SK-N-SH (cell line): ENCODE results near the gene EZR. TPM values are rescaled to one million over a fixed set of nuclear protein-coding genes. Genes with fewer than 3 reads are reported as not detected.

ENCODE experiments used
- CTCF ChIA-PET: fragments of 300-600, 350-600 bp; formaldehyde crosslinking; extraction: SDS; loops from one replicate; lab custom pipeline; 2021; lab: Yijun Ruan, JAX
- POLR2A ChIA-PET: fragments of 350-600 bp; sonication (Branson Sonifier 250); formaldehyde crosslinking; extraction: SDS; loops from one replicate; lab custom pipeline; 2020; ENCODE audit warnings: antibody characterized with exemption, inconsistent platforms; lab: Yijun Ruan, JAX
- DNase-seq: peaks from one replicate; pipeline ENCODE4 v3.0.0; 2012
- H2AFZ ChIP-seq: fragments of 200-600 bp; sonication (generic); 2 replicates; pipeline ENCODE4 v1.8.1; 2016; ENCODE audit warnings: antibody characterized with exemption, mild to moderate bottlenecking, low read depth
- H3F3A ChIP-seq: fragments of 200-600 bp; sonication (generic); replicated peaks from 2 replicates; pipeline ENCODE3; 2016; ENCODE audit warnings: antibody characterized with exemption, mild to moderate bottlenecking; ENCODE audit not compliant: insufficient read depth
- H3K27ac ChIP-seq, 2 experiments: fragments of 200-500 bp in 1 of 2; fragments of 200-600 bp in 1 of 2; sonication (Bioruptor generic) in 1 of 2; sonication (generic), shearing (Covaris generic) in 1 of 2; 2 replicates each; pipeline versions ENCODE4 v1.5.1 to v1.6.1; 2014 to 2016; ENCODE audit warnings: low read depth in 2 of 2, inconsistent platforms in 1 of 2, low read length in 1 of 2, mild to moderate bottlenecking in 1 of 2, mixed read lengths in 1 of 2
- H3K27me3 ChIP-seq: fragments of 200-600 bp; sonication (generic), shearing (Covaris generic); 2 replicates; pipeline ENCODE4 v1.6.1; 2016; ENCODE audit warnings: mixed run types; ENCODE audit not compliant: insufficient read depth
- H3K36me3 ChIP-seq, 2 experiments: fragments of 200-500 bp in 1 of 2; fragments of 200-600 bp in 1 of 2; sonication (Bioruptor generic) in 1 of 2; sonication (generic) in 1 of 2; replicated peaks in 1 of 2; 2 replicates each; pipeline versions ENCODE3 to v1.5.1; 2014 to 2016; ENCODE audit warnings: low read length in 1 of 2, mild to moderate bottlenecking in 1 of 2; ENCODE audit not compliant: insufficient read depth in 2 of 2, control insufficient read depth in 1 of 2
- H3K4me1 ChIP-seq, 2 experiments: fragments of 200-500 bp in 1 of 2; fragments of 200-600 bp in 1 of 2; sonication (Bioruptor generic) in 1 of 2; sonication (generic), shearing (Covaris generic) in 1 of 2; 2 replicates each; pipeline versions ENCODE4 v1.5.1 to v1.6.1; 2014 to 2016; ENCODE audit warnings: low read depth in 1 of 2, low read length in 1 of 2, mixed run types in 1 of 2; ENCODE audit not compliant: insufficient read depth in 2 of 2, control insufficient read depth in 1 of 2
- H3K4me2 ChIP-seq: fragments of 200-600 bp; sonication (generic), shearing (Covaris generic); 2 replicates; pipeline ENCODE4 v1.6.1; 2017; ENCODE audit warnings: mixed run types
- H3K4me3 ChIP-seq, 2 experiments: fragments of 200-500 bp in 1 of 2; fragments of 200-600 bp in 1 of 2; sonication (Bioruptor generic) in 1 of 2; sonication (generic), shearing (Covaris generic) in 1 of 2; 2 replicates each; pipeline versions ENCODE4 v1.5.1 to v1.8.1; 2014 to 2016; ENCODE audit warnings: low read depth in 2 of 2, inconsistent platforms in 1 of 2, low read length in 1 of 2, mild to moderate bottlenecking in 1 of 2, mixed read lengths in 1 of 2, moderate library complexity in 1 of 2
- H3K79me2 ChIP-seq: fragments of 200-600 bp; sonication (generic); 2 replicates; pipeline ENCODE4 v1.8.1; 2017; ENCODE audit warnings: mild to moderate bottlenecking; ENCODE audit not compliant: insufficient read depth
- H3K9ac ChIP-seq: fragments of 200-600 bp; sonication (generic); 2 replicates; pipeline ENCODE4 v1.6.1; 2017; ENCODE audit warnings: mixed run types
- H3K9me2 ChIP-seq: fragments of 200-600 bp; sonication (generic); 2 replicates; pipeline ENCODE4 v1.6.1; 2017; ENCODE audit warnings: mixed run types
- H3K9me3 ChIP-seq: fragments of 200-600 bp; sonication (generic); 2 replicates; pipeline ENCODE4 v1.6.1; 2017; ENCODE audit warnings: mixed run types, mild to moderate bottlenecking, moderate library complexity
- H4K20me1 ChIP-seq: fragments of 200-600 bp; sonication (generic); 2 replicates; pipeline ENCODE4 v1.6.1; 2017; ENCODE audit warnings: mild to moderate bottlenecking, mixed run types; ENCODE audit not compliant: insufficient read depth
- ELF1 ChIP-seq: IDR thresholded peaks from 2 replicates; pipeline ENCODE4 v1.4.0; 2012
- EP300 ChIP-seq, 2 experiments: IDR thresholded peaks; 2 replicates each; pipeline versions ENCODE4 v1.4.0 to v1.6.1; 2012; ENCODE audit warnings: borderline replicate concordance in 1 of 2, low read depth in 1 of 2, low read length in 1 of 2
- FOXM1 ChIP-seq: IDR thresholded peaks from 2 replicates; pipeline ENCODE4 v1.4.0; 2012; ENCODE audit warnings: low read depth, mild to moderate bottlenecking
- GABPA ChIP-seq: IDR thresholded peaks from 2 replicates; pipeline ENCODE4 v1.4.0; 2012; ENCODE audit warnings: low read depth, mild to moderate bottlenecking
- GATA2 ChIP-seq: sonication (generic); formaldehyde crosslinking; IDR thresholded peaks from 2 replicates; pipeline ENCODE4 v1.5.0; 2020; ENCODE audit warnings: mild to moderate bottlenecking, missing genetic modification reagents
- JUND ChIP-seq: IDR thresholded peaks from 2 replicates; pipeline ENCODE4 v1.4.0; 2012
- MXI1 ChIP-seq: IDR thresholded peaks from 2 replicates; pipeline ENCODE4 v1.6.1; 2012; ENCODE audit warnings: mild to moderate bottlenecking, low read depth, low read length, improper control_type of control experiment
- NFIC ChIP-seq: IDR thresholded peaks from 2 replicates; pipeline ENCODE4 v1.4.0; 2012; ENCODE audit warnings: borderline replicate concordance
- POLR2AphosphoS5 ChIP-seq: IDR thresholded peaks from 2 replicates; pipeline ENCODE4 v1.6.1; 2012; ENCODE audit warnings: low read depth, low read length
- RFX5 ChIP-seq: IDR thresholded peaks from 2 replicates; pipeline ENCODE4 v1.6.1; 2012; ENCODE audit warnings: mild to moderate bottlenecking, improper control_type of control experiment, low read length
- SMC3 ChIP-seq: IDR thresholded peaks from 2 replicates; pipeline ENCODE4 v1.6.1; 2012; ENCODE audit warnings: low read depth, low read length, improper control_type of control experiment
- TAF1 ChIP-seq: IDR thresholded peaks from 2 replicates; pipeline ENCODE4 v1.6.1; 2012; ENCODE audit warnings: low read depth, mild to moderate bottlenecking, low read length, moderate library complexity, borderline replicate concordance
- TCF12 ChIP-seq: IDR thresholded peaks from 2 replicates; pipeline ENCODE4 v1.4.0; 2012
- TEAD4 ChIP-seq: IDR thresholded peaks from 2 replicates; pipeline ENCODE4 v1.4.0; 2012; ENCODE audit warnings: mild to moderate bottlenecking, borderline replicate concordance; ENCODE audit not compliant: insufficient read depth
- ZBTB33 ChIP-seq: IDR thresholded peaks from 2 replicates; pipeline ENCODE4 v1.4.0; 2012; ENCODE audit warnings: low read depth, borderline replicate concordance
- WGBS: methylation state at CpG from one replicate; pipeline ENCODE4 v1.1.6; 2017; ENCODE audit warnings: low lambda C conversion rate; 5-methylcytosine and 5-hydroxymethylcytosine counted together
- polyA plus RNA-seq, 3 experiments: library from polyadenylated mRNA; depleted of rRNA; stranded (reverse); fragments of >200 nt; gene quantifications; 2 replicates each; pipeline ENCODE4 v1.2.3, GENCODE V29; 2012
- TF ChIP-seq, protein P1 (sequence below): IDR thresholded peaks from 2 replicates; pipeline ENCODE4 v1.4.0; 2012; ENCODE audit warnings: low read depth
- TF ChIP-seq, protein P2 (sequence below): fragments of 150-350 bp; IDR thresholded peaks from 2 replicates; pipeline ENCODE4 v1.6.1; 2016; ENCODE audit warnings: mild to moderate bottlenecking, low read depth, low read length
- TF ChIP-seq, protein P3 (sequence below): fragments of 200-600 bp; sonication (generic); IDR thresholded peaks from 2 replicates; pipeline ENCODE4 v1.6.1; 2017; ENCODE audit warnings: antibody characterized with exemption, mild to moderate bottlenecking, moderate library complexity

The EZR gene
- polyA plus RNA-seq, 1 of the 3 experiments (the other 2 are of a cell fraction): 92.0 TPM

- peaks cover 0 to 8% of the 10 kb centered on the region in 2 experiments; a peak in 1 of 4 replicates for H3K4me1 ChIP-seq
- no peaks in the 10 kb centered on the region for H3K27me3 ChIP-seq
- no peak overlapping the region for H3K4me3 ChIP-seq
- no peak for DNase-seq
- no peak overlapping the region for H3K27ac ChIP-seq
- H3K4me2 ChIP-seq: no peak overlapping the region
- H3K9ac ChIP-seq: no peak overlapping the region
- H3K9me3 ChIP-seq: no peaks in the 10 kb centered on the region
- no peaks in the 10 kb centered on the region for H4K20me1 ChIP-seq
- H2AFZ ChIP-seq: no peak overlapping the region
- H3K79me2 ChIP-seq: no peaks in the 10 kb centered on the region
- H3K36me3 ChIP-seq: no peaks in the 10 kb centered on the region
- CTCF ChIA-PET: interaction anchor here (1.0 kb wide), 1 partner anchor 11 kb away, joined by 3 read pairs; no protein-coding TSS in a partner anchor
- H3K9me2 ChIP-seq: no peaks in the 10 kb centered on the region
- no peak for TF ChIP-seq TEAD4
- TF ChIP-seq GATA2 (CRISPR knock-in tag): no peak
- TF ChIP-seq ZBTB33: no peak
- TF ChIP-seq ELF1: no peak
- POLR2A ChIA-PET: no interaction called here
- H3F3A ChIP-seq: peaks cover 5% of the 10 kb centered on the region
- WGBS: 78% methylated on average over 2 of the region's 2 CpGs
These were observed 46.6 kb upstream of the EZR start for GRCh38 chr6:158865769-158866168.

GRCh38 chr6:158863646-158864045 is 44.5 kb upstream of the EZR start:
- Histone ChIP-seq H3F3A (no peaks in the 10 kb centered on the region), H3K9me3 (no peaks in the 10 kb centered on the region), H3K4me3 (no peak overlapping the region), H3K27me3 (no peaks in the 10 kb centered on the region), H3K36me3 (no peaks in the 10 kb centered on the region), H3K9ac (no peak overlapping the region), H3K27ac (no peak overlapping the region; a peak in 1 of 4 replicates), H3K4me2 (no peak overlapping the region), H2AFZ (no peak overlapping the region), H3K9me2 (no peaks in the 10 kb centered on the region), H3K4me1 (no peaks in the 10 kb centered on the region), H4K20me1 (no peaks in the 10 kb centered on the region), H3K79me2 (no peaks in the 10 kb centered on the region)
- DNase-seq: no peak
- ChIA-PET POLR2A (no interaction called here), CTCF (no interaction called here)
- WGBS: 81% methylated on average over 3 of the region's 4 CpGs
- no peak for TF ChIP-seq MXI1
- no peak for TF ChIP-seq JUND
- no peak for TF ChIP-seq TCF12
- TF ChIP-seq GABPA: no peak
- TF ChIP-seq EP300 (IDR thresholded peaks at IDR 0.05; ENCODE audit: borderline replicate concordance in 1 of 2, low read depth in 1 of 2, low read length in 1 of 2): no peak
- TF ChIP-seq NFIC: no peak
- TF ChIP-seq, protein P1, sequence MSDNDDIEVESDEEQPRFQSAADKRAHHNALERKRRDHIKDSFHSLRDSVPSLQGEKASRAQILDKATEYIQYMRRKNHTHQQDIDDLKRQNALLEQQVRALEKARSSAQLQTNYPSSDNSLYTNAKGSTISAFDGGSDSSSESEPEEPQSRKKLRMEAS: no peak
- TF ChIP-seq RFX5: no peak
- no peak for TF ChIP-seq TAF1
- TF ChIP-seq, protein P2, sequence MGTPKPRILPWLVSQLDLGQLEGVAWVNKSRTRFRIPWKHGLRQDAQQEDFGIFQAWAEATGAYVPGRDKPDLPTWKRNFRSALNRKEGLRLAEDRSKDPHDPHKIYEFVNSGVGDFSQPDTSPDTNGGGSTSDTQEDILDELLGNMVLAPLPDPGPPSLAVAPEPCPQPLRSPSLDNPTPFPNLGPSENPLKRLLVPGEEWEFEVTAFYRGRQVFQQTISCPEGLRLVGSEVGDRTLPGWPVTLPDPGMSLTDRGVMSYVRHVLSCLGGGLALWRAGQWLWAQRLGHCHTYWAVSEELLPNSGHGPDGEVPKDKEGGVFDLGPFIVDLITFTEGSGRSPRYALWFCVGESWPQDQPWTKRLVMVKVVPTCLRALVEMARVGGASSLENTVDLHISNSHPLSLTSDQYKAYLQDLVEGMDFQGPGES: no peak
- no peak for TF ChIP-seq TEAD4
- no peak for TF ChIP-seq SMC3
- TF ChIP-seq ZBTB33: no peak
- TF ChIP-seq FOXM1: no peak
- TF ChIP-seq POLR2AphosphoS5: no peak
- TF ChIP-seq, protein P3, sequence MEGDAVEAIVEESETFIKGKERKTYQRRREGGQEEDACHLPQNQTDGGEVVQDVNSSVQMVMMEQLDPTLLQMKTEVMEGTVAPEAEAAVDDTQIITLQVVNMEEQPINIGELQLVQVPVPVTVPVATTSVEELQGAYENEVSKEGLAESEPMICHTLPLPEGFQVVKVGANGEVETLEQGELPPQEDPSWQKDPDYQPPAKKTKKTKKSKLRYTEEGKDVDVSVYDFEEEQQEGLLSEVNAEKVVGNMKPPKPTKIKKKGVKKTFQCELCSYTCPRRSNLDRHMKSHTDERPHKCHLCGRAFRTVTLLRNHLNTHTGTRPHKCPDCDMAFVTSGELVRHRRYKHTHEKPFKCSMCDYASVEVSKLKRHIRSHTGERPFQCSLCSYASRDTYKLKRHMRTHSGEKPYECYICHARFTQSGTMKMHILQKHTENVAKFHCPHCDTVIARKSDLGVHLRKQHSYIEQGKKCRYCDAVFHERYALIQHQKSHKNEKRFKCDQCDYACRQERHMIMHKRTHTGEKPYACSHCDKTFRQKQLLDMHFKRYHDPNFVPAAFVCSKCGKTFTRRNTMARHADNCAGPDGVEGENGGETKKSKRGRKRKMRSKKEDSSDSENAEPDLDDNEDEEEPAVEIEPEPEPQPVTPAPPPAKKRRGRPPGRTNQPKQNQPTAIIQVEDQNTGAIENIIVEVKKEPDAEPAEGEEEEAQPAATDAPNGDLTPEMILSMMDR: no peak
